NCI-H2196 treated with DMSO at 0.1 percent for 48 hours (cell line): ENCODE results near the gene MYO1D.

Source experiments
- DNase-seq: peaks from one replicate; lab custom pipeline; 2025; ENCODE audit not compliant: unreplicated experiment; lab: John Stamatoyannopoulos, UW

The MYO1D gene

GRCh38 chr17:32628271-32629044 is 248.5 kb downstream of the MYO1D start:
- DNase-seq: no peak

GRCh38 chr17:32627239-32627996 is 249.5 kb downstream of the MYO1D start:
- peak; percentile 30 for DNase-seq

GRCh38 chr17:32626379-32626791 is 250.5 kb downstream of the MYO1D start:
- no peak for DNase-seq

GRCh38 chr17:32625971-32626370 is 251.0 kb downstream of the MYO1D start:
- DNase-seq: no peak

- no peak for DNase-seq
Observed at GRCh38 chr17:32623196-32623595, 253.7 kb downstream of the MYO1D start.

- DNase-seq: no peak
Observed at GRCh38 chr17:32622540-32622939, 254.4 kb downstream of the MYO1D start.

GRCh38 chr17:32621612-32622312 is 255.2 kb downstream of the MYO1D start:
- DNase-seq: no peak

- no peak for DNase-seq
Observed at GRCh38 chr17:32615326-32615725, 261.6 kb downstream of the MYO1D start.

GRCh38 chr17:32610943-32611342 is 266.0 kb downstream of the MYO1D start:
- DNase-seq: no peak

- no peak for DNase-seq
Observed at GRCh38 chr17:32609884-32610650, 266.9 kb downstream of the MYO1D start.

GRCh38 chr17:32609085-32609484 is 267.8 kb downstream of the MYO1D start:
- no peak for DNase-seq

- no peak for DNase-seq
Observed at GRCh38 chr17:32608267-32608666, 268.7 kb downstream of the MYO1D start.

- no peak for DNase-seq
Observed at GRCh38 chr17:32604966-32605365, 272.0 kb downstream of the MYO1D start.

GRCh38 chr17:32602396-32602795 is 274.5 kb downstream of the MYO1D start:
- no peak for DNase-seq

- no peak for DNase-seq
Observed at GRCh38 chr17:32601866-32602265, 275.1 kb downstream of the MYO1D start.

GRCh38 chr17:32596628-32597027 is 280.3 kb downstream of the MYO1D start:
- no peak for DNase-seq

GRCh38 chr17:32596206-32596605 is 280.7 kb downstream of the MYO1D start:
- DNase-seq: no peak

- DNase-seq: no peak
Observed at GRCh38 chr17:32593003-32593402, 283.9 kb downstream of the MYO1D start.

- no peak for DNase-seq
Observed at GRCh38 chr17:32591405-32591804, 285.5 kb downstream of the MYO1D start.

GRCh38 chr17:32590974-32591373 is 285.9 kb downstream of the MYO1D start:
- no peak for DNase-seq

GRCh38 chr17:32588982-32589381 is 287.9 kb downstream of the MYO1D start:
- no peak for DNase-seq
